Measurements from ENCODE around the gene PIK3AP1. TPM values are rescaled to one million over a fixed set of nuclear protein-coding genes. Genes with fewer than 3 reads are reported as not detected.

The PIK3AP1 gene
- total and polyA plus RNA-seq, 2 of the 13 experiments (the other 11 are each of a cell fraction or from before 2014, with no cell fraction given), result 3.6 to 13.8 TPM

DNA sequence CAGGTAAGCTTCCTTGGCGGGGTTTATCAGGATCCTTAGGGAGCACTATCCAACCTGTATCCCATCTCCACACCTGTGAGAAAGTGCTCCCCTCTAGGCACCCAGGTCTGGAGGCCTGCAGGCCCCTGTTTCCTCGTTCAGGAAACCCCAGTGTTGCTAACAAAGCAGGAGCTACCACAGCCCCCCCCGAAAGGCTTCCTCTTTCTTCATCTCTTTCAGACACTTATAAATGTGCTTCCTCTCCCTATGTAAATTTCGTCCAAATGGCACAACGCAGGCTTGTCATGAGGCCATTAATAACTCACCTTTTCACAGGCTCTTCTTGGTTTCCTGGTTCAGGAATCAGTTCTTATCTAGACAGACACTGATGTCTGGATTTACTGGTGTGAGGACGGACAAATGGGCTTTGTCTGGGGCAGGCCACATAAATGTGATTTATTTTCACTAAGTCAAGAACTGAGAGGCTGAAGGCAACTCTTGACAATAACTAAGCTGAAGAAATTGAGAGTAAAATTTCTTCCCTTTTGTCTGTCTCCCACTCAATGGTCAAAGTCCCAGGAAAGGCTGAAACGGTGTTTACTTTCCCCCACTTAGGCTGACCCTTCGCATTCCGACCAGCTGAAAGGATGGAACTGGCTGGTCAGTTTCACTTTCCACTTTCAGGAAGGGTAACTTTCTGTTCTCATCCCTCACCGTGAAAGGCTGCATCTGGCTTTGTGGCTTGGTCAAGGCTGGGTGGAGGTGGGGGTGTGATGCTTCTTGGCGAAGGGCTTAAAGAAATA, 46.8 kb downstream of the PIK3AP1 start (continued):
- TF ChIP-seq, protein P1, sequence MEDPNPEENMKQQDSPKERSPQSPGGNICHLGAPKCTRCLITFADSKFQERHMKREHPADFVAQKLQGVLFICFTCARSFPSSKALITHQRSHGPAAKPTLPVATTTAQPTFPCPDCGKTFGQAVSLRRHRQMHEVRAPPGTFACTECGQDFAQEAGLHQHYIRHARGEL (CRISPR knock-in tag; IDR thresholded peaks at IDR 0.05), result no peak
- TF ChIP-seq ZNF33A (CRISPR knock-in tag; IDR thresholded peaks at IDR 0.05; ENCODE audit: borderline replicate concordance) (no peak), IRF2 (CRISPR knock-in tag; IDR thresholded peaks at IDR 0.05) (peak; percentile 97), FOXK2 (IDR thresholded peaks at IDR 0.05) (0 out of 2 replicates have a peak, but pooled peaks have one; percentile 64), GFI1 (CRISPR knock-in tag; IDR thresholded peaks at IDR 0.05; ENCODE audit: borderline replicate concordance) (peak; percentile 69), ZNF44 (CRISPR knock-in tag; IDR thresholded peaks at IDR 0.05) (0 out of 2 replicates have a peak, but pooled peaks have one; percentile 16), ZNF562 (CRISPR knock-in tag; IDR thresholded peaks at IDR 0.05; ENCODE audit: borderline replicate concordance) (no peak), PITX1 (CRISPR knock-in tag; IDR thresholded peaks at IDR 0.05) (peak; percentile 44; the same call in 1 of the 2 replicates), ZNF891 (CRISPR knock-in tag; IDR thresholded peaks at IDR 0.05) (no peak), EP300 (IDR thresholded peaks at IDR 0.05; ENCODE audit: low read depth in 2 of 2, low read length in 2 of 2) (peak; percentile 38 to 73; a peak in 2 of 4 replicates), EP300 (CRISPR knock-in tag; IDR thresholded peaks at IDR 0.05; ENCODE audit: borderline replicate concordance) (peak; percentile 49), SOX6 (IDR thresholded peaks at IDR 0.05) (no peak), SOX6 (CRISPR knock-in tag; IDR thresholded peaks at IDR 0.05) (peak; percentile 91), ZNF510 (CRISPR knock-in tag; IDR thresholded peaks at IDR 0.05; ENCODE audit: low read depth) (no peak), SYNCRIP (IDR thresholded peaks at IDR 0.05; ENCODE audit: insufficient read depth, low read depth, low read length) (no peak)
- TF ChIP-seq, protein P2, sequence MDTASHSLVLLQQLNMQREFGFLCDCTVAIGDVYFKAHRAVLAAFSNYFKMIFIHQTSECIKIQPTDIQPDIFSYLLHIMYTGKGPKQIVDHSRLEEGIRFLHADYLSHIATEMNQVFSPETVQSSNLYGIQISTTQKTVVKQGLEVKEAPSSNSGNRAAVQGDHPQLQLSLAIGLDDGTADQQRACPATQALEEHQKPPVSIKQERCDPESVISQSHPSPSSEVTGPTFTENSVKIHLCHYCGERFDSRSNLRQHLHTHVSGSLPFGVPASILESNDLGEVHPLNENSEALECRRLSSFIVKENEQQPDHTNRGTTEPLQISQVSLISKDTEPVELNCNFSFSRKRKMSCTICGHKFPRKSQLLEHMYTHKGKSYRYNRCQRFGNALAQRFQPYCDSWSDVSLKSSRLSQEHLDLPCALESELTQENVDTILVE (CRISPR knock-in tag; IDR thresholded peaks at IDR 0.05), result no peak
- TF ChIP-seq, protein P3, sequence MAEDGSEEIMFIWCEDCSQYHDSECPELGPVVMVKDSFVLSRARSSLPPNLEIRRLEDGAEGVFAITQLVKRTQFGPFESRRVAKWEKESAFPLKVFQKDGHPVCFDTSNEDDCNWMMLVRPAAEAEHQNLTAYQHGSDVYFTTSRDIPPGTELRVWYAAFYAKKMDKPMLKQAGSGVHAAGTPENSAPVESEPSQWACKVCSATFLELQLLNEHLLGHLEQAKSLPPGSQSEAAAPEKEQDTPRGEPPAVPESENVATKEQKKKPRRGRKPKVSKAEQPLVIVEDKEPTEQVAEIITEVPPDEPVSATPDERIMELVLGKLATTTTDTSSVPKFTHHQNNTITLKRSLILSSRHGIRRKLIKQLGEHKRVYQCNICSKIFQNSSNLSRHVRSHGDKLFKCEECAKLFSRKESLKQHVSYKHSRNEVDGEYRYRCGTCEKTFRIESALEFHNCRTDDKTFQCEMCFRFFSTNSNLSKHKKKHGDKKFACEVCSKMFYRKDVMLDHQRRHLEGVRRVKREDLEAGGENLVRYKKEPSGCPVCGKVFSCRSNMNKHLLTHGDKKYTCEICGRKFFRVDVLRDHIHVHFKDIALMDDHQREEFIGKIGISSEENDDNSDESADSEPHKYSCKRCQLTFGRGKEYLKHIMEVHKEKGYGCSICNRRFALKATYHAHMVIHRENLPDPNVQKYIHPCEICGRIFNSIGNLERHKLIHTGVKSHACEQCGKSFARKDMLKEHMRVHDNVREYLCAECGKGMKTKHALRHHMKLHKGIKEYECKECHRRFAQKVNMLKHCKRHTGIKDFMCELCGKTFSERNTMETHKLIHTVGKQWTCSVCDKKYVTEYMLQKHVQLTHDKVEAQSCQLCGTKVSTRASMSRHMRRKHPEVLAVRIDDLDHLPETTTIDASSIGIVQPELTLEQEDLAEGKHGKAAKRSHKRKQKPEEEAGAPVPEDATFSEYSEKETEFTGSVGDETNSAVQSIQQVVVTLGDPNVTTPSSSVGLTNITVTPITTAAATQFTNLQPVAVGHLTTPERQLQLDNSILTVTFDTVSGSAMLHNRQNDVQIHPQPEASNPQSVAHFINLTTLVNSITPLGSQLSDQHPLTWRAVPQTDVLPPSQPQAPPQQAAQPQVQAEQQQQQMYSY (CRISPR knock-in tag; IDR thresholded peaks at IDR 0.05), result no peak
